Measurements from ENCODE around the gene UBAP1.

The UBAP1 gene

DNA sequence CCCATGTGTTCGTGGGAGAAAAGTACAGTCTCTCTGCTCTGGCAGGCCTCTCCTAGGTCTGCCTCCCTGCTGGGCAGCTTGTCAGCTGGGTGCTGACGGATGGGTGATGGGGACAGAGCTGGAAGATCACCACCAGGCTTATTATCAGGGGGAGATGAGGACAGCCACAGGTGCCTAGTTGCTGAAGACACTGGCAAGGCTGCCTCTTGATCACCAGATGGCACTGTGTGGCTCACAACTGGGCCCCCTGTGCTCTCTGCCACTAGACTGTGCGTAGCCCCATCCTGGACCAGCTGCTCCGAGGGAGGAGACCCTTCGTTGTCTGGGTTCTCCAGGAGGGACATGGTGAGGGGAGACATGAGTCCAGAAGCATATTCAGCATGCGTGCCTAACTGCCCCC lies 77.3 kb downstream of the UBAP1 start:
- DNase-seq = no peak
- Mint-ChIP-seq H3K27ac (peak overlapping the region; percentile 69), H3K27me3 (ENCODE audit: low read depth, poor library complexity) (no peaks in the 10 kb centered on the region), H3K36me3 (ENCODE audit: low read depth) (peaks cover 8% of the 10 kb centered on the region), H3K4me3 (no peak overlapping the region), H3K4me1 (peaks cover 19% of the 10 kb centered on the region), H3K9me3 (no peaks in the 10 kb centered on the region)
- TF ChIP-seq CTCF (IDR thresholded peaks at IDR 0.05) = no peak

DNA sequence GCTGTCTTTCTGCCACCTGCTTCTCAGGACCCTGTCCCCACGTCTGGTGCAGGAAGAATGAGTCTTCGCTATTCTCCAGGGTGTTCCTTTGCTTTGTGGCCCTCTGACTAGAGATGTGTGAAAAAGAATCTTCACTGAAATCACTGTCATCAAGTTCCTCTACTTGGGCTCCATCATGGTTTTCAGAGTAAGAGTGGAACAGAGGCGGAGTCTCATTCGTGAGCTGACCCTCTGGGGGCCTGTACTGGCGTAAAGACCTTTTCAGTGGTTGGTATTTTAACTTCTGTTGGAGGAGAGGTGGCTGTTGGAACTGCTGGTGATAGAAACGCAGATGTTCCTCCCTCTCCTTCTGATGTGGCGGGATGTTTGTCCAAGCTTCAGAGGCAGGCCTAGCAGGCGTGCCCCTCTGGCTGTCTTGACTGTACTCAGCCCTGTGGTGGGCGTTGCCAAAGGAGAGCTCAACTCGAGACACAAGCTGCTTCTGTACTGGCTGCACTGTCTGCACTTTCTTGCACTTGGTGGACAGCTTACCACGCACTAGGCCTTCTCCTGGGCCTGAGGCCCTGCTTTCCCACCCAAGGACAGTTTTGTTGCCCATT lies 78.2 kb downstream of the UBAP1 start:
- H3K27me3 Mint-ChIP-seq (ENCODE audit: low read depth, poor library complexity) = no peaks in the 10 kb centered on the region
- H3K4me1 Mint-ChIP-seq = peaks cover 19% of the 10 kb centered on the region
- peak overlapping the region; percentile 56 for H3K27ac Mint-ChIP-seq
- H3K4me3 Mint-ChIP-seq = no peak overlapping the region
- TF ChIP-seq CTCF (IDR thresholded peaks at IDR 0.05) = no peak
- peaks cover 8% of the 10 kb centered on the region for H3K36me3 Mint-ChIP-seq (ENCODE audit: low read depth)
- DNase-seq = no peak
- no peaks in the 10 kb centered on the region for H3K9me3 Mint-ChIP-seq

DNA sequence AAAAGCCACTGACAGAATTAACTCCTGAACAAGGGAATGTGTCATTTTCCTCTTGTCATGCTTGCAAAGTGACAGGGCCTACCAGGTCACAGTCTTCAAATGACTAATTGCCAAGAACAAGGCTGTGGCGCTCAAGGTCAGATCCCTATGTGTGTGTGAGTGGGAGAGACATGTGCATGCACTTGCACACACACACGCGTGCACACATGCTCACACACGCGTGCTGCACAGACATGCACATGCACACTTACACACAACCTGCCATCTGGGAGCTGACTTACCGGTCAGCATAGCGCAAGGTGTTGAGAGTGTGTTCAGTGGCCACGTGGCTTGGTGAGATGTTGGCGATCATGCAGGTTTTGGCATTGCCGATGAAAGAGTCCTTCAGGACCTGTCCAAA lies 80.5 kb downstream of the UBAP1 start:
- no peak overlapping the region for H3K4me3 Mint-ChIP-seq
- TF ChIP-seq CTCF (IDR thresholded peaks at IDR 0.05) = no peak
- no peaks in the 10 kb centered on the region for H3K27me3 Mint-ChIP-seq (ENCODE audit: low read depth, poor library complexity)
- peaks cover 8% of the 10 kb centered on the region for H3K36me3 Mint-ChIP-seq (ENCODE audit: low read depth)
- no peak for DNase-seq
- H3K4me1 Mint-ChIP-seq = peaks cover 4% of the 10 kb centered on the region
- peak overlapping the region; percentile 68 for H3K27ac Mint-ChIP-seq
- no peaks in the 10 kb centered on the region for H3K9me3 Mint-ChIP-seq

DNA sequence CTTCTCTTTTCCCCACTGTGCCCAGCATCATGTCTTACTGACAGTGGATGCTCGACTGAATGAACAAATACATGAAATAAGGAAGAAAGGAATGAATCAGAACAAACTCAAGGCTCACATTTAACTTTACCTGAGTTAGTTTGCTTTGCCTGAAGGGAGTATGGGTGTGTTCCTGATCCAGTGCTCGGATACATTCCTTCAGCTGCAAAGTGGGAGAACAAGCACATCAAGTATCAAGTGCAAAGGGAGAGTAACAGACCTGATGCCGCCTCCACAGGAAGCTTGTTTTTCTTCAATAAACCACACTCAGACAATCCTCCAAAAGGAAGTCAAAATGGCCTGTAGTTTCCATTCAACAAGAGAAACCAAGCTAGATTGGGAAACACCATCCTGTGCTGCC lies 84.1 kb downstream of the UBAP1 start:
- no peak for TF ChIP-seq CTCF (IDR thresholded peaks at IDR 0.05)
- Mint-ChIP-seq H3K27ac (no peak overlapping the region), H3K27me3 (ENCODE audit: low read depth, poor library complexity) (no peaks in the 10 kb centered on the region), H3K9me3 (no peaks in the 10 kb centered on the region), H3K4me1 (no peaks in the 10 kb centered on the region), H3K4me3 (no peak overlapping the region), H3K36me3 (ENCODE audit: low read depth) (peaks cover 7% of the 10 kb centered on the region)
- no peak for DNase-seq

GRCh38 chr9:34267660-34268059 lies 88.8 kb downstream of the UBAP1 start:
- no peaks in the 10 kb centered on the region for H3K9me3 Mint-ChIP-seq
- H3K27ac Mint-ChIP-seq = no peak overlapping the region
- H3K4me3 Mint-ChIP-seq = no peak overlapping the region
- H3K36me3 Mint-ChIP-seq (ENCODE audit: low read depth) = peaks cover 19% of the 10 kb centered on the region
- TF ChIP-seq CTCF (IDR thresholded peaks at IDR 0.05) = no peak
- H3K27me3 Mint-ChIP-seq (ENCODE audit: low read depth, poor library complexity) = peaks cover 4% of the 10 kb centered on the region
- H3K4me1 Mint-ChIP-seq = peaks cover 17% of the 10 kb centered on the region
- no peak for DNase-seq

GRCh38 chr9:34271265-34272006 lies 92.6 kb downstream of the UBAP1 start:
- peak overlapping the region; percentile 4 for H3K4me3 Mint-ChIP-seq
- peak overlapping the region; percentile 96 for H3K27ac Mint-ChIP-seq
- DNase-seq = no peak
- H3K9me3 Mint-ChIP-seq = no peaks in the 10 kb centered on the region
- TF ChIP-seq CTCF (IDR thresholded peaks at IDR 0.05) = no peak
- H3K4me1 Mint-ChIP-seq = peaks cover 17% of the 10 kb centered on the region
- H3K27me3 Mint-ChIP-seq (ENCODE audit: low read depth, poor library complexity) = peaks cover 4% of the 10 kb centered on the region
- H3K36me3 Mint-ChIP-seq (ENCODE audit: low read depth) = peaks cover 12% of the 10 kb centered on the region

Measured in nephron progenitor cell (in vitro differentiated cells).